Measurements from ENCODE around the gene KLHL2.

Gene KLHL2

GRCh38 chr4:165368114-165368513 lies 160.8 kb downstream of the KLHL2 start:
- DNase-seq (ENCODE audit: low spot score), result no peak

DNA sequence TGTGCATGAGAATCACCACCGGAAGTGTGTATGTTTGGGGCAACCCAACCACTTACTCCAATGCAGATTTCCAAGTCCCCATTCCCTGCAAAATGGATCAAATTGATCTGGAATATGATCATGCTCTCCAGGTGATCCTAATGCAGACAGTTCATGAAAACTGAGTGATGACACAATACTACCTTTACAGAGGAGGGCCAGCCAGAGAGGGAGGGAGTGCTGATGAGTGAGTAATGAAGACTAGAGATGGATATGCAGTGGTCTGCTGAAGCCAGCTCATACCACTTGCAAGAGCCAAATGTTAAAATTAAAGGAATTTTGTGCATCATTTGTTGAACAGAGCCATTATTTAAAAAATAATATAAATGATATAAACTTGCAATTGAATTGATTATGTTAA lies 161.2 kb downstream of the KLHL2 start:
- DNase-seq (ENCODE audit: low spot score), result no peak

DNA sequence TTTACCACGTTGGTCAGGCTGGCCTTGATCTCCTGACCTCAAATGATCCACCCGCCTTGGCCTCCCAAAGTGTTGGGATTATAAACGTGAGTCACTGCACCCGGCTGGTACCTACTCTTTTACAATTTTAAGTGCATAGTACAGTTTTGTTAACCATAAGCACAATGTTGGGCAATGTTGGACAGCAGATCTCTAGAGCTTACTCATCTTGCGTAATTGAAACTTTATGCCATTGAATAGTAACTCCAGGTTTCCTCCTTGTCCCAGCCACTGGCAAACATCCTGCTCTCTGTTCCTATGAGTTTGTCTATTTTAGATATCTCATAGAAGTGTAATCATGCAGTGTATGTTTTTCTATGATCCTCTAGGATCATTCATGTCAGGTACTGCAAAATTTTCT lies 162.2 kb downstream of the KLHL2 start:
- DNase-seq (ENCODE audit: low spot score), result no peak

- DNase-seq (ENCODE audit: low spot score), result no peak
Measured at GRCh38 chr4:165370530-165370929, 163.2 kb downstream of the KLHL2 start.
